Natural killer cell (primary cell): ENCODE measurements around the gene RASA2. TPM values are rescaled to one million over a fixed set of nuclear protein-coding genes. Genes with fewer than 3 reads are reported as not detected.
A peak's percentile ranks its signal among the peaks of the same experiment; 100 is the strongest.

Experiments used
- ATAC-seq, 3 donors: fragments of 150-1000 bp in 2 of 3; fragments of 200-7000 bp in 1 of 3; cut with Tn5 transposase; 1 replicate in 1 of 3; 2 replicates in 2 of 3; pipeline ENCODE4 v1.10.0; 2021; ENCODE audit warnings: mild to moderate bottlenecking in 2 of 3, moderate library complexity in 2 of 3
- DNase-seq, 2 donors: peaks; one replicate each; pipeline versions ENCODE4 v3.0.0 to v3.0.0-alpha.2; 2013 to 2021; ENCODE audit warnings: mixed read lengths in 1 of 2
- H3K27ac ChIP-seq: one replicate; pipeline ENCODE4 v1.5.1; 2013; ENCODE audit warnings: mild to moderate bottlenecking, low read length
- H3K27me3 ChIP-seq: one replicate; pipeline ENCODE4 v1.6.1; 2013; ENCODE audit warnings: low read length; ENCODE audit not compliant: control insufficient read depth, insufficient read depth
- H3K36me3 ChIP-seq: one replicate; pipeline ENCODE4 v1.6.1; 2013; ENCODE audit warnings: low read length; ENCODE audit not compliant: control insufficient read depth, insufficient read depth
- H3K4me1 ChIP-seq: one replicate; pipeline ENCODE4 v1.6.1; 2013; ENCODE audit warnings: low read length; ENCODE audit not compliant: control insufficient read depth, insufficient read depth
- H3K4me3 ChIP-seq: one replicate; pipeline ENCODE4 v1.5.1; 2013; ENCODE audit warnings: low read length
- H3K9me3 ChIP-seq: one replicate; pipeline ENCODE4 v1.6.1; 2013; ENCODE audit warnings: low read length; ENCODE audit not compliant: control insufficient read depth, insufficient read depth
- H3K27ac Mint-ChIP-seq, 2 donors: one replicate each; pipeline ENCODE4 v1.8.0; 2022; ENCODE audit warnings: mild to moderate bottlenecking in 2 of 2, mixed read lengths in 2 of 2, moderate library complexity in 1 of 2
- H3K27me3 Mint-ChIP-seq, 2 donors: one replicate each; pipeline ENCODE4 v1.8.0; 2022; ENCODE audit warnings: low read depth in 2 of 2, mixed read lengths in 2 of 2
- H3K36me3 Mint-ChIP-seq: one replicate; pipeline ENCODE4 v1.8.0; 2022; ENCODE audit warnings: mixed read lengths
- H3K4me1 Mint-ChIP-seq, 2 donors: one replicate each; pipeline ENCODE4 v1.8.0; 2022; ENCODE audit warnings: mixed read lengths in 2 of 2
- H3K4me3 Mint-ChIP-seq: one replicate; pipeline ENCODE4 v1.8.0; 2022; ENCODE audit warnings: mild to moderate bottlenecking, moderate library complexity, mixed read lengths
- H3K9me3 Mint-ChIP-seq, 2 donors: one replicate each; pipeline ENCODE4 v1.8.0; 2022; ENCODE audit warnings: mixed read lengths in 2 of 2
- CTCF ChIP-seq: fragments of 200-600 bp; IDR thresholded peaks from one replicate; pipeline ENCODE4 v1.8.0; 2022; ENCODE audit warnings: antibody characterized with exemption
- WGBS: methylation state at CpG from one replicate; pipeline ENCODE4 v1.1.7; 2013; ENCODE audit warnings: missing lambda C conversion rate; ENCODE audit not compliant: insufficient coverage; 5-methylcytosine and 5-hydroxymethylcytosine counted together
- intact Hi-C: fragments of 100-400 bp; cut with micrococcal nuclease; formaldehyde crosslinking; loops from one replicate; pipeline ENCODE4 v1.14.2; 2022
- total RNA-seq, 4 donors: library from RNA; stranded (reverse); fragments of 120-200 nt in 1 of 4; gene quantifications; one replicate each; pipeline versions ENCODE4 v1.2.3 to v1.2.4, GENCODE V29; 2013 to 2022

The RASA2 gene
- total RNA-seq, 3 donors from 2014 or later (not counting 1 experiment from before 2014, with no cell fraction given): 93.9 to 99.4 (median 97.0) TPM

- Mint-ChIP-seq H3K27ac (peak overlapping the region in 1 of 2 donors; percentile 92), H3K4me1 (peaks cover 69% of the 10 kb centered on the region in 2 donors), H3K9me3 (no peaks in the 10 kb centered on the region), H3K27me3 (no peaks in the 10 kb centered on the region), H3K4me3 (peak overlapping the region; percentile 89), H3K36me3 (no peaks in the 10 kb centered on the region)
- Histone ChIP-seq H3K36me3 (peaks cover 7% of the 10 kb centered on the region), H3K9me3 (no peaks in the 10 kb centered on the region), H3K27me3 (no peaks in the 10 kb centered on the region), H3K4me1 (peaks cover 23% of the 10 kb centered on the region), H3K27ac (peak overlapping the region; percentile 90), H3K4me3 (peak overlapping the region; percentile 22)
- WGBS: 0% methylated on average over 4 of the region's 6 CpGs
- DNase-seq (peak; percentile 86 to 97), ATAC-seq (peak; percentile 76 to 91 (median 90))
- intact Hi-C loops: loop anchor here (1.0 kb wide), 1 partner anchor 9 kb away; no protein-coding TSS in a partner anchor
- TF ChIP-seq CTCF: no peak
These were observed 11.9 kb downstream of the RASA2 start for GRCh38 chr3:141498598-141499223.

- H3K4me3 Mint-ChIP-seq: peak overlapping the region; percentile 89
- intact Hi-C loops: no loop called here
- H3K36me3 Mint-ChIP-seq: no peaks in the 10 kb centered on the region
- DNase-seq: peak in 1 of 2 donors; percentile 52
- peaks cover 21% of the 10 kb centered on the region for H3K4me1 ChIP-seq
- peak; percentile 36 to 46 (median 45) for ATAC-seq
- no peak for TF ChIP-seq CTCF
- H3K27ac Mint-ChIP-seq: peak overlapping the region in 1 of 2 donors; percentile 92
- no peaks in the 10 kb centered on the region for H3K9me3 Mint-ChIP-seq
- peaks cover 12% of the 10 kb centered on the region for H3K36me3 ChIP-seq
- no peaks in the 10 kb centered on the region for H3K27me3 Mint-ChIP-seq
- WGBS: 67% methylated on average over 1 of the region's 4 CpGs
- H3K27ac ChIP-seq: peak overlapping the region; percentile 90
- no peaks in the 10 kb centered on the region for H3K9me3 ChIP-seq
- no peaks in the 10 kb centered on the region for H3K27me3 ChIP-seq
- H3K4me1 Mint-ChIP-seq: peaks cover 63 to 64% of the 10 kb centered on the region in 2 donors
- H3K4me3 ChIP-seq: peak overlapping the region; percentile 22
These were observed 12.5 kb downstream of the RASA2 start for GRCh38 chr3:141499284-141499683.

- peaks cover 25% of the 10 kb centered on the region for H3K4me1 ChIP-seq
These were observed 13.1 kb downstream of the RASA2 start for GRCh38 chr3:141499965-141500364.

More at GRCh38 chr3:141499965-141500364, 13.1 kb downstream of the RASA2 start:
- peak in 1 of 2 donors; percentile 42 for DNase-seq
- no peaks in the 10 kb centered on the region for H3K9me3 ChIP-seq
- peaks cover 18% of the 10 kb centered on the region for H3K36me3 ChIP-seq
- intact Hi-C loops: loop anchor here (10.0 kb wide), 1 partner anchor 775 kb away; no protein-coding TSS in a partner anchor
- Mint-ChIP-seq H3K4me3 (peak overlapping the region; percentile 89), H3K27me3 (no peaks in the 10 kb centered on the region), H3K9me3 (no peaks in the 10 kb centered on the region), H3K27ac (peak overlapping the region in 1 of 2 donors; percentile 92), H3K4me1 (peaks cover 57% of the 10 kb centered on the region in 2 donors), H3K36me3 (no peaks in the 10 kb centered on the region)
- peak overlapping the region; percentile 90 for H3K27ac ChIP-seq
- no peak for TF ChIP-seq CTCF
- peak overlapping the region; percentile 7 for H3K4me3 ChIP-seq
- H3K27me3 ChIP-seq: no peaks in the 10 kb centered on the region
- peak; percentile 28 to 52 (median 30) for ATAC-seq
